ENCODE data around the gene SPEM2. TPM values are rescaled to one million over a fixed set of nuclear protein-coding genes. Genes with fewer than 3 reads are reported as not detected.

The SPEM2 gene
- total RNA-seq, 1 experiment from 2014 or later, result not detected

DNA sequence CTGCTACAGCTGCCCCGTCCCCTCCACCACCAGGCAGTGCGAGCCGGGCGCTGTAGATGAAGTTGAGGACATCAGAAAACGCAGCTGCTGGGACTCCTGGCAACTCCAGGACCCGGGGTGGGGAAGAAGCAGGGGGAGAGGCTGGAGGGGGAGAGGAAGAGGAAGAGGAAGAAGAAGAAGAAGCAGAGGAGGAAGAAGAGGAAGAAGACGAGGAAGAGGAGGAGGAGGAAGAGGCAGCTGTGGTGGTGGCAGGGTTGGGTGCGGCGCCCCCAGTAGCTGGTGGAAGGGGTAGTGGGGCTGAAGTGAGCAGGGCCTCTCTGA lies 40.9 kb downstream of the SPEM2 start:
- no peaks in the 10 kb centered on the region for H3K27me3 ChIP-seq (ENCODE audit: insufficient read depth, low read length)
- no peak overlapping the region for H3K27ac ChIP-seq (ENCODE audit: low read depth, low read length)
- DNase-seq (ENCODE audit: low read depth, low spot score) (no peak), ATAC-seq (no peak)
- H3K4me2 ChIP-seq (ENCODE audit: low read length), result no peak overlapping the region
- peaks cover 0 to 5% of the 10 kb centered on the region in 2 experiments; a peak in 1 of 4 replicates for H3K4me1 ChIP-seq (ENCODE audit: control insufficient read depth in 1 of 2, insufficient read depth in 2 of 2, low read length in 2 of 2)
- BruUV-seq (replicated peaks), result no TSS peak
- RAD21 ChIA-PET (ENCODE audit: low non-redundant PET in 1 of 2, low total read pairs in 2 of 2, uncharacterized antibody in 2 of 2, unreplicated experiment in 2 of 2), result no interaction called here
- H3K4me3 ChIP-seq (replicated peaks in 1 of 2; ENCODE audit: low read depth in 1 of 2, low read length in 2 of 2), result no peak overlapping the region
- H3K9me2 ChIP-seq (ENCODE audit: insufficient read depth), result no peaks in the 10 kb centered on the region
- H3K36me3 ChIP-seq (ENCODE audit: control insufficient read depth in 1 of 2, insufficient read depth in 2 of 2, low read length in 2 of 2), result no peaks in the 10 kb centered on the region; a peak in 2 of 4 replicates
- H2AFZ ChIP-seq (ENCODE audit: low read depth, low read length, poor library complexity, severe bottlenecking), result no peak overlapping the region
- CTCF ChIA-PET, result no interaction called here
- H3K9me3 ChIP-seq (ENCODE audit: control insufficient read depth in 1 of 2, insufficient read depth in 1 of 2, low read depth in 1 of 2, low read length in 2 of 2), result no peaks in the 10 kb centered on the region
- no peak for TF ChIP-seq SRF (IDR thresholded peaks at IDR 0.05; ENCODE audit: low read depth)
- H3K9ac ChIP-seq (ENCODE audit: low read length), result no peak overlapping the region
- intact Hi-C loops (cut with micrococcal nuclease), result no loop called here
- H3K79me2 ChIP-seq (ENCODE audit: insufficient read depth, low read length), result peaks cover 2% of the 10 kb centered on the region; the same call in 1 of the 2 replicates
- POLR2A ChIA-PET, result interaction anchor here (1.0 kb wide), 1 partner anchor 62 kb away, joined by 3 read pairs; the partner anchor contains the start of gene TMEM256
- H4K20me1 ChIP-seq (ENCODE audit: insufficient read depth), result no peaks in the 10 kb centered on the region

DNA sequence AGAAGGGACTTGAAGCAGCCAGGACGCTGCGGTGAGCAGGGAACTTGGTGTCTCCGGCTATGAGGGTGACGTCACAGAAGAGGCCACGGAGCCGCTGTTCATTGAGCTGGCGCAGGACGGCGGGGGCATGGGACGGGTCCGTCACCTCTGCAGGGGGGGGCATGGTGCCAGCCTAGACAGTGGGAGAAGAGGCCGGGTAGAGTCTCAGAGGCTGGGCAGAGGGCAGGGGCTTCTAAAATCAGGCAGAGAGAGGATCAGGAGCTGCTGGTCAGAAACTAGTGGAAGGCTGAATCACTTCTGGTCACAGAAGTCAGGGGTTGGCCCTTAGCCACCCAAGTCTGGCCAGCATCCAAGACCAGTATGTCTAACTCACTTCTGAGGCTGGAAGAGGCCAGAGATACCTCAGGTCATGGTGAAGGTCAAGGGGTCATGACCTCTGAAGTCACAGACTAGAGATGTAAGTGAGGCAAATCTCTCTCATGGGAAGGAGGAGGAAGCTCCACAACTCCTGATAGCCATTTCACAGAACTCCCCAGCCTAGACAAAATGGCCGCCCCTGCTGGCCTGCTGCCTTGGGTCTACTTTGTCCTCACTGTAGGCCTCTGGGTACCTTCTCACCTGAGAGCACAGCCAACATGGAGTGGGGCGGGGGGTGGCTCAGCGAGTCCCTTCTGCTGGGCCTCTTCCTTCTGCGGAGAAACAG lies 41.4 kb downstream of the SPEM2 start:
- CTCF ChIA-PET, result no interaction called here
- peaks cover 4% of the 10 kb centered on the region; the same call in 1 of the 2 replicates for H3K79me2 ChIP-seq (ENCODE audit: insufficient read depth, low read length)
- H4K20me1 ChIP-seq (ENCODE audit: insufficient read depth), result no peaks in the 10 kb centered on the region
- H3K9me3 ChIP-seq (ENCODE audit: control insufficient read depth in 1 of 2, insufficient read depth in 1 of 2, low read depth in 1 of 2, low read length in 2 of 2), result no peaks in the 10 kb centered on the region
- no peak overlapping the region for H3K4me2 ChIP-seq (ENCODE audit: low read length)
- H3K36me3 ChIP-seq (ENCODE audit: control insufficient read depth in 1 of 2, insufficient read depth in 2 of 2, low read length in 2 of 2), result no peaks in the 10 kb centered on the region; a peak in 2 of 4 replicates
- BruUV-seq (replicated peaks), result no TSS peak
- peaks cover 0 to 5% of the 10 kb centered on the region in 2 experiments; a peak in 1 of 4 replicates for H3K4me1 ChIP-seq (ENCODE audit: control insufficient read depth in 1 of 2, insufficient read depth in 2 of 2, low read length in 2 of 2)
- H2AFZ ChIP-seq (ENCODE audit: low read depth, low read length, poor library complexity, severe bottlenecking), result no peak overlapping the region
- H3K27me3 ChIP-seq (ENCODE audit: insufficient read depth, low read length), result no peaks in the 10 kb centered on the region
- H3K9me2 ChIP-seq (ENCODE audit: insufficient read depth), result no peaks in the 10 kb centered on the region
- intact Hi-C loops (cut with micrococcal nuclease), result no loop called here
- DNase-seq (ENCODE audit: low read depth, low spot score) (no peak), ATAC-seq (no peak)
- no peak overlapping the region for H3K27ac ChIP-seq (ENCODE audit: low read depth, low read length)
- RAD21 ChIA-PET (ENCODE audit: low non-redundant PET in 1 of 2, low total read pairs in 2 of 2, uncharacterized antibody in 2 of 2, unreplicated experiment in 2 of 2), result no interaction called here
- H3K4me3 ChIP-seq (replicated peaks in 1 of 2; ENCODE audit: low read depth in 1 of 2, low read length in 2 of 2), result no peak overlapping the region
- POLR2A ChIA-PET, result interaction anchor here (1.0 kb wide), 1 partner anchor 63 kb away, joined by 3 read pairs; the partner anchor contains the start of gene TMEM256
- H3K9ac ChIP-seq (ENCODE audit: low read length), result no peak overlapping the region
- TF ChIP-seq, protein P1, sequence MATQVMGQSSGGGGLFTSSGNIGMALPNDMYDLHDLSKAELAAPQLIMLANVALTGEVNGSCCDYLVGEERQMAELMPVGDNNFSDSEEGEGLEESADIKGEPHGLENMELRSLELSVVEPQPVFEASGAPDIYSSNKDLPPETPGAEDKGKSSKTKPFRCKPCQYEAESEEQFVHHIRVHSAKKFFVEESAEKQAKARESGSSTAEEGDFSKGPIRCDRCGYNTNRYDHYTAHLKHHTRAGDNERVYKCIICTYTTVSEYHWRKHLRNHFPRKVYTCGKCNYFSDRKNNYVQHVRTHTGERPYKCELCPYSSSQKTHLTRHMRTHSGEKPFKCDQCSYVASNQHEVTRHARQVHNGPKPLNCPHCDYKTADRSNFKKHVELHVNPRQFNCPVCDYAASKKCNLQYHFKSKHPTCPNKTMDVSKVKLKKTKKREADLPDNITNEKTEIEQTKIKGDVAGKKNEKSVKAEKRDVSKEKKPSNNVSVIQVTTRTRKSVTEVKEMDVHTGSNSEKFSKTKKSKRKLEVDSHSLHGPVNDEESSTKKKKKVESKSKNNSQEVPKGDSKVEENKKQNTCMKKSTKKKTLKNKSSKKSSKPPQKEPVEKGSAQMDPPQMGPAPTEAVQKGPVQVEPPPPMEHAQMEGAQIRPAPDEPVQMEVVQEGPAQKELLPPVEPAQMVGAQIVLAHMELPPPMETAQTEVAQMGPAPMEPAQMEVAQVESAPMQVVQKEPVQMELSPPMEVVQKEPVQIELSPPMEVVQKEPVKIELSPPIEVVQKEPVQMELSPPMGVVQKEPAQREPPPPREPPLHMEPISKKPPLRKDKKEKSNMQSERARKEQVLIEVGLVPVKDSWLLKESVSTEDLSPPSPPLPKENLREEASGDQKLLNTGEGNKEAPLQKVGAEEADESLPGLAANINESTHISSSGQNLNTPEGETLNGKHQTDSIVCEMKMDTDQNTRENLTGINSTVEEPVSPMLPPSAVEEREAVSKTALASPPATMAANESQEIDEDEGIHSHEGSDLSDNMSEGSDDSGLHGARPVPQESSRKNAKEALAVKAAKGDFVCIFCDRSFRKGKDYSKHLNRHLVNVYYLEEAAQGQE (IDR thresholded peaks at IDR 0.05; ENCODE audit: low read depth), result no peak
- TF ChIP-seq CBX3 (IDR thresholded peaks at IDR 0.05; ENCODE audit: low read depth) (no peak), ZFX (IDR thresholded peaks at IDR 0.05) (no peak), EGR1 (IDR thresholded peaks at IDR 0.05; ENCODE audit: low read depth) (no peak), ELF1 (IDR thresholded peaks at IDR 0.05; ENCODE audit: borderline replicate concordance, low read depth) (no peak), SIN3A (IDR thresholded peaks at IDR 0.05; ENCODE audit: low read depth) (no peak), EZH2phosphoT487 (IDR thresholded peaks at IDR 0.05; ENCODE audit: borderline replicate concordance) (no peak), JUND (IDR thresholded peaks at IDR 0.05) (no peak), CEBPB (IDR thresholded peaks at IDR 0.05; ENCODE audit: low read depth) (no peak), POLR2A (IDR thresholded peaks at IDR 0.05; ENCODE audit: borderline replicate concordance, extremely low read depth, insufficient read depth, insufficient read length) (no peak), TCF7L2 (IDR thresholded peaks at IDR 0.05; ENCODE audit: borderline replicate concordance, extremely low read depth, insufficient read depth, insufficient read length) (no peak), FOSL1 (IDR thresholded peaks at IDR 0.05; ENCODE audit: low read depth) (no peak)
- TF ChIP-seq, protein P2, sequence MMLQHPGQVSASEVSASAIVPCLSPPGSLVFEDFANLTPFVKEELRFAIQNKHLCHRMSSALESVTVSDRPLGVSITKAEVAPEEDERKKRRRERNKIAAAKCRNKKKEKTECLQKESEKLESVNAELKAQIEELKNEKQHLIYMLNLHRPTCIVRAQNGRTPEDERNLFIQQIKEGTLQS (IDR thresholded peaks at IDR 0.05), result no peak
- TF ChIP-seq, protein P3, sequence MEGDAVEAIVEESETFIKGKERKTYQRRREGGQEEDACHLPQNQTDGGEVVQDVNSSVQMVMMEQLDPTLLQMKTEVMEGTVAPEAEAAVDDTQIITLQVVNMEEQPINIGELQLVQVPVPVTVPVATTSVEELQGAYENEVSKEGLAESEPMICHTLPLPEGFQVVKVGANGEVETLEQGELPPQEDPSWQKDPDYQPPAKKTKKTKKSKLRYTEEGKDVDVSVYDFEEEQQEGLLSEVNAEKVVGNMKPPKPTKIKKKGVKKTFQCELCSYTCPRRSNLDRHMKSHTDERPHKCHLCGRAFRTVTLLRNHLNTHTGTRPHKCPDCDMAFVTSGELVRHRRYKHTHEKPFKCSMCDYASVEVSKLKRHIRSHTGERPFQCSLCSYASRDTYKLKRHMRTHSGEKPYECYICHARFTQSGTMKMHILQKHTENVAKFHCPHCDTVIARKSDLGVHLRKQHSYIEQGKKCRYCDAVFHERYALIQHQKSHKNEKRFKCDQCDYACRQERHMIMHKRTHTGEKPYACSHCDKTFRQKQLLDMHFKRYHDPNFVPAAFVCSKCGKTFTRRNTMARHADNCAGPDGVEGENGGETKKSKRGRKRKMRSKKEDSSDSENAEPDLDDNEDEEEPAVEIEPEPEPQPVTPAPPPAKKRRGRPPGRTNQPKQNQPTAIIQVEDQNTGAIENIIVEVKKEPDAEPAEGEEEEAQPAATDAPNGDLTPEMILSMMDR (IDR thresholded peaks at IDR 0.05 in 2 of 3, conservative IDR thresholded peaks at IDR 0.05 in 1 of 3; ENCODE audit: borderline replicate concordance in 1 of 3, insufficient read depth in 1 of 3, low read depth in 2 of 3, low read length in 2 of 3), result no peak
- TF ChIP-seq, protein P4, sequence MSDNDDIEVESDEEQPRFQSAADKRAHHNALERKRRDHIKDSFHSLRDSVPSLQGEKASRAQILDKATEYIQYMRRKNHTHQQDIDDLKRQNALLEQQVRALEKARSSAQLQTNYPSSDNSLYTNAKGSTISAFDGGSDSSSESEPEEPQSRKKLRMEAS (IDR thresholded peaks at IDR 0.05), result no peak

Data from HCT116 (cell line).